Activated naive CD4-positive, alpha-beta T cell (primary cell): ENCODE data around the gene ARMCX5.

Experiments used
- DNase-seq, 4 experiments: peaks; one replicate each; lab custom pipeline; 2025; lab: John Stamatoyannopoulos, UW

The ARMCX5 gene

GRCh38 chrX:102599084-102599950, at the start of gene ARMCX5:
Gene ARMCX5, plus strand, starts transcription at chrX:102599515. Its CDS starts 2,627 bp downstream, at chrX:102602142.
- peak; percentile 8 to 43 (median 28) for DNase-seq

DNA sequence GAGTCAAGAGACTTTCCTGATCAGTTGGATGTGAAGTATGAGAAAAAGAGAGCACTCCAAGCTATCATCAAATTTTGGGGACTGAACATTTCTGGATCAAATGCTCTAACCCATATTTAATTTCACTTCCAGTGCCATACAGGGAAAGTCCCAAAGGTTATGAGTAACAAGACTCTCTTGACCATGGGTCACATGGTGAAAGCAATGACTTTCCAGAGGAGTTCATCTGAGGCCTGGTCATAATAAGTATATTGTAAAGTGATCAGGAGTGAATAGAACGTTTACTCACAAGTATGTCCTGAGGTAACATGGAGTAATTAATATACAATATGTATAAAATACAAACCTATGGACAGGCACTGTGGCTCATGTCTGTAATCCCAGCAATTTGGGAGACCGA, 40.7 kb upstream of the ARMCX5 start:
- DNase-seq, result no peak

DNA sequence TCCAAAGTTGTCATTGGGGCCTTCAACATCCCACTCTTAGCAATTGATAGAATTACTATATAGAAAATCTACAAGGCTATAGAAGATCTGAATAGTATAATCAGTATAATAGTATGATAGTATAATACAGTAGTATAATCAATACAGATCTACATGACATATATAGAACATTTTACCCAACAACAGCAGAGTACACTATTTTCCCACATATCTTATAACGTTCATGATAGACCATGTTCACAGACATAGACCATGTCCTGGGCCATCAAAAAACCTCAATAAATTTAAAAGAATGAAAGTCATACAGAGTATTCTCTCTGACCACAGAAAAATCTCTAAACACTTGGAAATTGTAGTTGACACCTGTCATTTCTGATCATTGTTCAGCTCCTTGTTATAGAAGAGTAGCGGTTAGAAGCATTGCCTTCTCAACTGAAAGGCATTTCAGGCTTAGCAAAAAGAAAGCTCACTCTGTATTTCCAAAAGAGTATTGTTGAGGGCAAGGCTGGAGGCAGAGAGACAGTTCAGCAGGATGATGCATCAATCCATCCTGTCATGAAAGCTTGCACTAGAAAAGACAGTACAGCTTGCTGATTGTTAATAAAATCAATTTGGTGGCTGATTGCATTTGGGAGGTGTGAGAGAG, 38.8 kb upstream of the ARMCX5 start:
- DNase-seq, result no peak

GRCh38 chrX:102580891-102581290, 18.4 kb upstream of the ARMCX5 start:
- DNase-seq, result no peak

DNA sequence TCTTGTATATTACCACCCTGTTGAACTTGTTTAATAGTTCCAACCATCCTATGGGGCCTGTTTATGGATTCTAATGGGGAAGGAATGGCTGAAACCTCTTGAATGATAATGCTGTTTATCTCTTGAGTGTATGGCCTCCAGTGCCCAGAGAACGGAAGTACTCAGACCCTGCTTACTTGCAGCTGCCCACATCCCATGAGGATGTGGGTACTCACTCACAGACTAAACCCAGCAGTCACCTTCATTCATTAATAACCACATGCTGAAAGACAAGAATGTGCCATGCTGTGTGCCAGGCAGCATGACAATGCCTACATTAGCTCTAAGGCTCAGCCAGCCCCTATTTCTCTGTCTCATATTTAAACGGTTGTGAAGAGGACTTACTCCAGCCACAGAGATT, 5.9 kb upstream of the ARMCX5 start:
- no peak for DNase-seq

DNA sequence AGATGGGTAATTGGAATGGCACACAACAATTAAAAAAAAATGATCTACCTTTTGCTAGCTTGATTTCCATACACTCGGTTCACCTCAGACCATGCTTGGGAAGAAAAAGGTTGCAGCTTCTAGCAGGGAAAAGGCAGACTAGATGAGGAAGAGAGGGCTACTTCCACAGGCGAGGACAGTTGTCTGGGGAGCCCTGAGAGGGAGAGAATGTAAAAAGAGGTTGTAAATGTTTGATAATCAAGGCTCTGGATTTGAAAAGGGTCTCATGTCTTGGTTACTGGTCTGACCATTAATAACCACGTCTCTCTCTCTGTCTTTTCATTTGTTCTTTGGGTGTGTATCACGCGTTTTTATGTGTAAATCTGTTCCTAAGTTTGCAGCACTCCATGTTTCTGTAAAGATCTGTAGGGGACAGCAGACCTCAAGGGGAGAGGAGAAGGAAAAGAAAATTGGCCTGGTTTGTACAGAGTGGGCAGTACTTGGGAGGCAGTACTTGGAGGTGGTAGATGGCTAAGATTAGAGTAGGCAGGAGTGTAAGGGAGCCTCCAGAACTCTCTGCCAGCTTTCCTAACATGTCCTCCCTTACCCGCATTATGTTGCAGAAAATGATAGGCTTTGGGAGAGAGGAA, 750 bp downstream of the ARMCX5 start:
- DNase-seq, result no peak

DNA sequence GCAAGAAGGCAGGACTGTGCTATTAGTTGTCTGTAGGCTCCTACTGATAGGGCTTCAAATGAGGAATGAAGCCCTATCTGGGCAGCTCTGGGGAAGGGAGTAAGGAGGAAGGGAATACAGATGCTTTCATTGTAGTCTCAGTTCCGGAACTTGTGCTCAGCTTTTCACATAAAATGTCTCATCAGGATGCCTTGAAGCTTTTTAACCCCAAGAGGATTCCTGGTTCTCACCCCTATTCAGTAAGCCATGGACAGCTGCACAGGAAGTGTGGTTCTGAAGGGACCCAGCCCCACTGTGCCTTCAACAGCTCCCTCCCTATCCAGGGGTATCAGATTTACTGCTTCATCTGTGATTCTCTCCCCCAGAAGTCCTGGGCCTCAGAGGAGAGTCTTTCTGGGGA, 5.0 kb downstream of the ARMCX5 start:
- no peak for DNase-seq

DNA sequence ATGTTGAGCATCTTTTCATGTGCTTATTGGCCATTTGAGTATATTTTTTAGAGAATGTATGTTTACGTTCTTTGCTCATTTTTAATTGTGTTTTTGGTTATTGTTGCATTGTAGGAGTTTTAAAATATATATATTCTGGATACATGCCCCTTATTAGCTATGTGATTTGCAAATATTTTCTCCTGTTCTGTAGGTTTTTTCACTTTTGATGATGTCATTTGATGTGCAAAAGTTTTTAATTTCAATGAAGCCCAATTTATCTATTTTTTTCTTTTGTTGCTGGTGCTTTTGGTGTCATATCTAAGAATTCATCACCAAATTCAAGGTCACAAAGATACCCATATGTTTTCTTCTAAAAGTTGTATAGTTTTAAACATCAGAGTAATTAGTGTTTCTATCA, 6.8 kb downstream of the ARMCX5 start:
- DNase-seq, result no peak

DNA sequence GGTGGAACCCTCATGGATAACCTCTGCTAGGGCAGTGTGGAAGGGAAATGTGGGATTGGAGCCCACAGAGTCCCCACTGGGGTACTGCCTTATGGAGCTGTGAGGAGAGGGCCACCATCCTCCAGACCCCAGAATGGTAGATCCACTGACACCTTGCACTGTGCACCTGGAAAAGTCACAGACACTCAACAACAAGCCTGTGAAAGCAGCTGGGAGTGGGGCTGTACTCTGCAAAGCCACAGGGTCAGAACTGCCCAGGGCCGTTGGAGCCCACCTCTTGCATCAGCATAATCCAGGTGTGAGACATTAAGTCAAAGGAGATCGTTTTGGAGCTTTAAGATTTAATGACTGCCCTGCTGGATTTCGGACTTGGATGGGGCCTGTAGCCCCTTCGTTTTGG, 11.6 kb downstream of the ARMCX5 start:
- no peak for DNase-seq

- DNase-seq, result no peak
Measured at GRCh38 chrX:102624105-102624504, 24.8 kb downstream of the ARMCX5 start.

GRCh38 chrX:102627640-102628039, 28.3 kb downstream of the ARMCX5 start:
- no peak for DNase-seq

DNA sequence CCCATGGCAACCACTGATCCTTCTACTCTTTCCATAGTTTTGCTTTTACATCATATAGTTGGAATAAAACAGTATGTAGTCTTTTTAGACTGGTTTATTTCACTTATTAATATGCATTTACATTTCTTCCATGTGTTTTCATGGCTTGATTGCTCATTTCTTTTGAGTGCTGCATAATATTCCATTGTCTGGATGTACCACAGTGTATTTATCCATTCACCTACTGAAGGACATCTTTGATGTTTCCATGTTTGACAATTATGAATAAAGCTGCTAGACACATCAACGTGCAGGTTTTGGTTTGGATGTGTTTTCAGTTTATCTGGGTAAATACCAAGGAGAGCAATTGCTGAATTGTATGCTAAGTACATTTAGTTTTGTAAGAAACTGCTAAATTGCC, 38.2 kb downstream of the ARMCX5 start:
- no peak for DNase-seq

DNA sequence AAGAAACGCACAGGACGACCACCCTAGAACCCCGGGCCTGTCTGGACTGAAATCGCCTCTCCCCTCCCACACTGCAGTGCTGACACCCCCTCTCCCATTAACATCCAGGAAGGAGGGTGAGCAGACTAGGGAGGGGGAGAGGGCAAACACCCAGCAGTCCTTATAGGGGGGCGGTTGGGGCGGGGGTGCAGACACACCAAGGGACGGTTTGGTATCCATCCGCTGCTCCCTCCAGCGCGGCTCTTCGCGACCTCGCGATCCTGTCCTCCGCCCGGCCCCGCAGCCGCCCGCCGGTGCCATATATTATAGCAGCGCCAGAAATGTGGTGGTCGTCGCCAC, 51.6 kb downstream of the ARMCX5 start:
- no peak for DNase-seq

DNA sequence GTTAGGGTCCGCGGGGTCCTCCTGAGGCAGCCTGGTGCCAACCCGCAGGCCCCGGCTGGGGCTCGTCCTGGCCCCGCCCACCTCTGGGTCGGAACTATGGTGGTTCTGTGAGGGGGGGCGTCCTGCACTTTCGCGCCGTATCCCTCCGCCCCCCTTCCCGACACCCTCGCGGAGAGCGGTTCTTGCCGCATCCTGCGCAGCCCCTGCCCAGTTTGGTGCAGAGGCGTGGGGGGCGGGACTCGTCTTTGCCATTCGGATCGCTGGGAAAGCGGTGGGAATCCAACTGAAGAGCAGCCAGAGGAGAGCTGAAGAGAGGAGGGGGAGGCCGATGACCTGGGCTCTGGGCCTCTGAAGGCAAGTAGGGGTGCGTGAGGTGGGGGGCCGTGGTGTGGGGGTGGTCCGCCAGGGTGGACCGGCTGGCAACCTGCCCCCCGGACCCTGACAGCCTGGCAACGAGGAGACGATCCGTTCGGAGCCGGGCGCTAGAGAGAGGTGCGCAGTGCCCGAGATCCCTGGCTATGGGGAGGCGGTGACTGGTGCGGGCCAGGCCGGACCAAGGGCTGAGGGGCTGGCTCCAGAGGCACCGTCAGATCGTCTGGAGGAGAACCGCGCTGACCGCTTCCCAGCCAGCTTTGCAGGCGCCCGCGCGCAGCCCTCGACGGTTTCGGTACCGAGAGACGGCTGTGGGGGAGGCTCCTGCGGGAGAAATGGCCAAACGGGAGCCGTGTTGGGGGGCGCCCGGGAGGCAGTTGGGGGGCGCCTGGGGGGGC, 52.1 kb downstream of the ARMCX5 start, which contains the start of gene GPRASP1:
Gene GPRASP1 (plus strand): TSS at position 242 of the 770 bp plus-strand sequence. CDS start 2,431 bp downstream, outside the sequence.
- peak; percentile 0 to 58 (median 28) for DNase-seq

DNA sequence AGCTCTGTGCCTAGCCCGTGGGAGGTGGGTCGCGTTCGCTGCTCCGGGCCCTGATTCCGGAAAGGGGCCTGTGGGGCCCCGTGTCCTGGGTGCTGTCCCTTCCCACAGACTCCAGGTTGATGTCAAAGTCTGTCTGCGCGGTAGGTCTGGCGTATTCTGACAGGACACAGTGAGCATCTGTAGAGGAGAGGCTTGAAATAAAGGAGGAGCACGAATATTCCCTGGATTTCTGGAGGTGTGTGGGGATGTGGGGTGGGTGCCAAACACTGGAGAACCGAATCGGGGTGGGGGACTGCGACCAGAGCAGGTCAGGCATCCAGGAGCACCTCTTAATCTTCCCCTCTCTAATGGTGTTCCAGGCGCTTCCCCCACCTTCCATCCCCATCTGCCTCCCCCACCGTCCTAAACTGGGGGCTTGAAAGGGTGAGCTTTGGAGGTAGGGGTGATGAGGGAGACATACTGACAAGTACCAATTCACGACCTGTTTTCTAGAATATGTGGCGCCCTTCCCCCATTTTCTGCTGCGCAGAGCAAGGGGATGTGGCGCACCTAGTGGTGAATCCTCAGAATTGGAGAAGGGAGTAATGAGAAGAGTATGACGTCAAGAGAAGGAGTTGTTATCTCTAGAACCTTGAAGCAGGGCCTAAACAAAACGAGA, 52.8 kb downstream of the ARMCX5 start:
- peak in 3 of 4 experiments; percentile 0 to 53 (median 24) for DNase-seq
